Right hindlimb (tissue), 1 donor: ENCODE data around the gene PCDHB7.
"Not testable (repeated sequence)": the region's sequence is repeated elsewhere in the genome, so short reads cannot be mapped to it uniquely, and the experiment has no call there.

ENCODE experiments used
- DNase-seq: peaks from one replicate; pipeline ENCODE4 v3.0.0-alpha.2; 2018

PCDHB7 gene

DNA sequence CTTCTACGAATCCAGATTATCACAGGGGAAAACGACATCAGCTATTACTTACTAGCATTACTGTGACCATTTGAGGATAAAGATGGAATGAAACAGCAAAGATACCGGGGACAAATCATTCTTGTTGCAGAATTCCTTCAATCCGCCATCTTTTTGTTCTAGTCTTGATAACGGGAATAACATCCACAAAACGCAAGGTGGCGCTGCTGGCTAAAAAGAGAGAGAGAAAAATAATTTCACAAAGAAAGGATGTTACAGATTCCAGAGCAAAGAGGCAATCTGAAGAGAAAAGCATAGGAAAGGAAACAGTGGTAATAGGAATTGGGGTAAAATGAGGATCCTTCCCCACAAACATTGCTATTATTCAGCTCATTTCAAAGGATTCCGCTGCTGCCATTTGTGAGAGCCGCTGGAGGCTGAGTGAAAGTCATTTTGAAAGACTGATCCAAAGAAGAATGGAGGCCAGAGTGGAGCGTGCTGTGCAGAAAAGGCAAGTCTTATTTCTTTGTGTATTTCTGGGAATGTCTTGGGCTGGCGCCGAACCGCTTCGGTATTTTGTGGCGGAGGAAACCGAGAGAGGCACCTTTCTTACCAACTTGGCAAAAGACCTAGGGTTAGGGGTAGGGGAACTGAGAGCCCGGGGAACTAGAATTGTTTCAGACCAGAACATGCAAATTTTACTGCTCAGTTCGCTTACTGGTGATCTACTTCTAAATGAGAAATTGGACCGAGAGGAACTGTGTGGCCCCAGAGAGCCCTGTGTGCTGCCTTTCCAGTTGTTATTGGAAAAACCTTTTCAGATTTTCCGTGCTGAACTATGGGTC, at the start of gene PCDHB7:
Gene PCDHB7, plus strand, starts transcription at position 264 of the 824 bp plus-strand sequence. Its CDS starts 192 bp downstream, at position 456.
- DNase-seq, result no peak

DNA sequence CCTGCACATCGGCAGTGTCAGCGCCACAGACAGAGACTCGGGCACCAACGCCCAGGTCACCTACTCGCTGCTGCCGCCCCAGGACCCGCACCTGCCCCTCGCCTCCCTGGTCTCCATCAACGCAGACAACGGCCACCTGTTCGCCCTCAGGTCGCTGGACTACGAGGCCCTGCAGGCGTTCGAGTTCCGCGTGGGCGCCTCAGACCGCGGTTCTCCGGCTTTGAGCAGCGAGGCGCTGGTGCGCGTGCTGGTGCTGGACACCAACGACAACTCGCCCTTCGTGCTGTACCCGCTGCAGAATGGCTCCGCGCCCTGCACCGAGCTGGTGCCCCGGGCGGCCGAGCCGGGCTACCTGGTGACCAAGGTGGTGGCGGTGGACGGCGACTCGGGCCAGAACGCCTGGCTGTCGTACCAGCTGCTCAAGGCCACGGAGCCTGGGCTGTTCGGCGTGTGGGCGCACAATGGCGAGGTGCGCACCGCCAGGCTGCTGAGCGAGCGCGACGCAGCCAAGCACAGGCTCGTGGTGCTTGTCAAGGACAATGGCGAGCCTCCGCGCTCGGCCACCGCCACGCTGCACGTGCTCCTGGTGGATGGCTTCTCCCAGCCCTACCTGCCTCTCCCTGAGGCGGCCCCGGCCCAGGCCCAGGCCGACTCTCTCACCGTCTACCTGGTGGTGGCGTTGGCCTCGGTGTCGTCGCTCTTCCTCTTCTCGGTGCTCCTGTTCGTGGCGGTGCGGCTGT, 48.9 kb upstream of the PCDHB7 start:
- not testable (repeated sequence) for DNase-seq

DNA sequence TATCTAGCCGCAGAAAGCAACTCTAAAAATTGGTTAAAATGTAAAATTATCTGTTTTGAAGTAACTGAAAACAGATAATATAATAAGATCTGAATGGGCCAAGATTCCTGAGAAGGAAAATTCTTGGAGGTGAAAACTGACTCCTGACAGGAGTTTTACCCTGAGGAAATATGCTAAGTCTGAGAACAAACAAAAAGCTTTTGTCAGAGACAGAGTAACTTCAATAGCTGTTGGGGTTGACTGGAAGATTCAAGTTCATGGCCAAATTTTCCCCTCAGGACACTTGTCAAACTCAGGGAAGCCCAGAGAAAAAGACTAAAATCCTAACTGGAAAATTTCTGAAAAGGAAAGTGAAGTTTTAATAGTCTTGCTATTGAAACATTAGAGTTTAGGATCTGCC, 45.1 kb upstream of the PCDHB7 start:
- no peak for DNase-seq

DNA sequence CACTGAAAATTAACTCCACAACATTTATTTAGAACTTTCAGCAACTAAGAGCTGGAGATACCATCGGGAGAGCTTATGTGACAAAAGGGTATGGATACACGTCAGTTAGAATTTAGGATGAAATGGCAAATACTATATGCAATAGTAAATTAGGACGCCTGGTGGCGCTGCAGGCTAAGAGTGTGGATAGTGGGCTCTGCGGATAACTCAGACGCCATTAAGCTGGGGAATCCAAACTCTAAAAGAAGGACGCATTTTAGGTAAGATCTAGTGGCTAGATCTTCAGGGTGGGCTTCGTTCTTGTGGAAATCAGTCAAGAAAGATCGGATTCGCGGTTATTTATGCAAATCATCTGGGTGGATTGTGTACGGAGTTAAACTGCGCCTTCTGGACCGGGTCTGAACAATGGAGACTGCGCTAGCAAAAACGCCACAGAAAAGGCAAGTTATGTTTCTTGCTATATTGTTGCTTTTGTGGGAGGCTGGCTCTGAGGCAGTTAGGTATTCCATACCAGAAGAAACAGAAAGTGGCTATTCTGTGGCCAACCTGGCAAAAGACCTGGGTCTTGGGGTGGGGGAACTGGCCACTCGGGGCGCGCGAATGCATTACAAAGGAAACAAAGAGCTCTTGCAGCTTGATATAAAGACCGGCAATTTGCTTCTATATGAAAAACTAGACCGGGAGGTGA, 37.3 kb upstream of the PCDHB7 start, which contains the start of gene PCDHB5:
Gene PCDHB5, plus strand, starts transcription at position 177 of the 688 bp plus-strand sequence. Its CDS starts 229 bp downstream, at position 406.
- DNase-seq, result no peak

DNA sequence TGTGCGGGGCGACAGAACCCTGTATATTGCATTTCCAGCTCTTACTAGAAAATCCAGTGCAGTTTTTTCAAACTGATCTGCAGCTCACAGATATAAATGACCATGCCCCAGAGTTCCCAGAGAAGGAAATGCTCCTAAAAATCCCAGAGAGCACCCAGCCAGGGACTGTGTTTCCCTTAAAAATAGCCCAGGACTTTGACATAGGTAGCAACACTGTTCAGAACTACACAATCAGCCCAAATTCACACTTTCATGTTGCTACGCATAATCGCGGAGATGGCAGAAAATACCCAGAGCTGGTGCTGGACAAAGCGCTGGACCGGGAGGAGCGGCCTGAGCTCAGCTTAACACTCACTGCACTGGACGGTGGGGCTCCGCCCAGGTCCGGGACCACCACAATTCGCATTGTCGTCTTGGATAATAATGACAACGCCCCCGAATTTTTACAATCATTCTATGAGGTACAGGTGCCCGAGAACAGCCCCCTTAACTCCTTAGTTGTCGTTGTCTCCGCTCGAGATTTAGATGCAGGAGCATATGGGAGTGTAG, 36.7 kb upstream of the PCDHB7 start:
- DNase-seq, result no peak

DNA sequence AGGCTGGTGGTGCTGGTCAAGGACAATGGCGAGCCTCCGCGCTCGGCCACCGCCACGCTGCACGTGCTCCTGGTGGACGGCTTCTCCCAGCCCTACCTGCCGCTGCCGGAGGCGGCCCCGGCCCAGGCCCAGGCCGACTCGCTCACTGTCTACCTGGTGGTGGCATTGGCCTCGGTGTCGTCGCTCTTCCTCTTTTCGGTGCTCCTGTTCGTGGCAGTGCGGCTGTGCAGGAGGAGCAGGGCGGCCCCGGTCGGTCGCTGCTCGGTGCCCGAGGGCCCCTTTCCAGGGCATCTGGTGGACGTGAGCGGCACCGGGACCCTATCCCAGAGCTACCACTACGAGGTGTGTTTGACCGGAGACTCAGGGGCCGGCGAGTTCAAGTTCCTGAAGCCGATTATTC, 35.1 kb upstream of the PCDHB7 start:
- DNase-seq, result not testable (repeated sequence)

DNA sequence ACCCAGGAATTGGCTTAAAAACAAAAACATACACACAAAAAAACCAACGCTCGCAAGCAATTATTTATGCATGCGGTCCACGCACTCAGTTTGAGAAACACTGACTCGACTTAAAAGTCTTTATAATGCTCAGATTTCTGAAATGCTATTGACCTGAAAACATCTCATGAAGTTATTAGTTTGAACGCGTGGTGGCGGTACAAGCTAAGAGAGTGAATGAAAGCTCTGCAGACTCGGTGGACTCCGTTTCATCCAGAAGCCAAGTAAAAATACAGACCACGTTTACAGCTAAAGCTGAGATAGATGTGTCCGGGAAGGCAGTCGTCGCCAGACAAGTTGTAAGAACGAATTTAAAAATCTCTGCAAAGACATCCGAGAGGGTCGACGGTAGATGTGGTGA, 22.6 kb upstream of the PCDHB7 start, which contains the start of gene PCDHB6:
Gene PCDHB6, plus strand, starts transcription at position 246 of the 400 bp plus-strand sequence. CDS start 201 bp downstream, outside the sequence.
- no peak for DNase-seq

DNA sequence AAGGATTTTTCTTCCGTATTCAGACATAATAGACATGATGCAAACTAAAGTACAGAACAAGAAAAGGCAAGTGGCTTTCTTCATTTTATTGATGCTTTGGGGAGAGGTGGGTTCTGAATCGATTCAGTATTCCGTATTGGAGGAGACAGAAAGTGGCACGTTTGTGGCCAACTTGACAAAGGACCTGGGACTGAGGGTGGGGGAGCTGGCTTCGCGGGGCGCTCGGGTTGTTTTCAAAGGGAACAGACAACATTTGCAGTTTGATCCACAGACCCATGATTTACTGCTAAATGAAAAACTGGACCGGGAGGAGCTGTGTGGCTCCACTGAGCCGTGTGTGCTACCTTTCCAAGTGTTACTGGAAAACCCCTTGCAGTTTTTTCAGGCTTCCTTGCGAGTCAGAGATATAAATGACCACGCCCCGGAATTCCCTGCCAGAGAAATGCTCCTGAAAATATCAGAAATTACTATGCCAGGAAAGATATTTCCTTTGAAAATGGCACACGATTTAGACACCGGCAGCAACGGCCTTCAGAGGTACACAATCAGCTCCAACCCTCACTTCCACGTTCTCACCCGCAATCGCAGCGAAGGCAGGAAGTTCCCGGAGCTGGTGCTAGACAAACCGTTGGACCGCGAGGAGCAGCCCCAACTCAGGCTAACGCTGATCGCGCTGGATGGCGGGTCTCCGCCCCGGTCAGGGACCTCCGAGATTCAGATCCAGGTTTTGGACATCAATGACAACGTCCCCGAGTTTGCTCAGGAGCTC, 22.0 kb upstream of the PCDHB7 start:
- DNase-seq, result no peak

DNA sequence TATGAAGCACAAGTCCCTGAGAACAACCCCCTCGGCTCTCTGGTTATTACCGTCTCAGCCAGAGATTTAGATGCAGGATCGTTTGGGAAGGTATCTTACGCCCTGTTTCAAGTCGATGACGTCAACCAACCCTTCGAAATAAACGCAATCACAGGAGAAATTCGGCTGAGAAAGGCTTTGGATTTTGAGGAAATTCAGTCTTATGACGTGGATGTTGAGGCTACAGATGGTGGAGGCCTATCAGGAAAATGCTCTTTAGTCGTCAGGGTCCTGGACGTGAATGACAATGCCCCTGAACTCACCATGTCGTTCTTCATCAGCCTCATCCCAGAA, 21.5 kb upstream of the PCDHB7 start:
- no peak for DNase-seq

DNA sequence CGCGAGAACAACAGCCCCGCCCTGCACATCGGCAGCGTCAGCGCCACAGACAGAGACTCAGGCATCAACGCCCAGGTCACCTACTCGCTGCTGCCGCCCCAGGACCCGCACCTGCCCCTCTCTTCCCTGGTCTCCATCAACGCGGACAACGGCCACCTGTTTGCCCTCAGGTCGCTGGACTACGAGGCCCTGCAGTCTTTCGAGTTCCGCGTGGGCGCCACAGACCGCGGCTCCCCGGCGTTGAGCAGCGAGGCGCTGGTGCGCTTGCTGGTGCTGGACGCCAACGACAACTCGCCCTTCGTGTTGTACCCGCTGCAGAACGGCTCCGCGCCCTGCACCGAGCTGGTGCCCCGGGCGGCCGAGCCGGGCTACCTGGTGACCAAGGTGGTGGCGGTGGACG, 20.8 kb upstream of the PCDHB7 start:
- DNase-seq, result not testable (repeated sequence)

DNA sequence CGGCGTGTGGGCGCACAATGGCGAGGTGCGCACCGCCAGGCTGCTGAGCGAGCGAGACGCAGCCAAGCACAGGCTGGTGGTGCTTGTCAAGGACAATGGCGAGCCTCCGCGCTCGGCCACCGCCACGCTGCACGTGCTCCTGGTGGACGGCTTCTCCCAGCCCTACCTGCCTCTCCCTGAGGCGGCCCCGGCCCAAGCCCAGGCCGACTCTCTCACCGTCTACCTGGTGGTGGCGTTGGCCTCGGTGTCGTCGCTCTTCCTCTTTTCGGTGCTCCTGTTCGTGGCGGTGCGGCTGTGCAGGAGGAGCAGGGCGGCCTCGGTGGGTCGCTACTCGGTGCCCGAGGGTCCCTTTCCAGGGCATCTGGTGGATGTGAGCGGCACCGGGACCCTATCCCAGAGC, 20.3 kb upstream of the PCDHB7 start:
- not testable (repeated sequence) for DNase-seq

DNA sequence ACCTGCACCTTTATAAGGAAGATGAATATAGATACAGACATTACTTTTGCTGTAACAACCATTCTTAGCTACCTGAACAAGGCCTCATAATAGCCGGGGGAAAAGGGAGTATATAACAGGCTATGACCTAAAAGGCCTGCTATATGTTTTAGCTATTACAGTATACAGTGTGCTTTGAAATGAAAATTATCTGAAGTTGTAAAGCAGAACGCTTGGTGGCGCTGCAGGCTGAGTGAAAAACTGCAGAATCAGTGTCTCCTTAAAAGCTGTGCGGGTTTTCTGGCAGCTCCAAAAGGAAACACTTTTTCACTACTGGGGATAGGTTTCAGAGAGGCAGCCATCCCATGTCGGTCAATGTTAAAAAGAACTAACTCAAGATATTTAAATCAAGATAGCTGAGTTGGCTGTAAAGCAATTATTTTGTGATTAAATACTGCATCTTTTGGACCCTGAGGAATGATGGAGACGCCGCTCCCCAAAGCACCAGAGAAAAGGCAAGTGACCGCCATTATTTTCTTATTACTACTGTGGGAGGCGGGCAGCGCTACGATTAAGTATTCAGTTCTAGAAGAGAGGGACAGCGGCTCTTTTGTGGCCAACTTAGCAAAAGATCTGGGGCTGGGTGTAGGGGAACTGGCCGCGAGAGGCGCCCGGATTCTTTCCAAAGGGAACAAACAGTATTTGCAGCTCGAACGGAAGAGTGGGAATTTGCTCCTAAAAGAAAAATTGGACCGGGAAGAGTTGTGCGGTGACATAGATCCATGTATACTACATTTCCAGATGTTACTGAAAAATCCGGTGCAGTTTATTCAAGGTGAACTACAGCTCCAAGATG, 16.7 kb upstream of the PCDHB7 start:
- no peak for DNase-seq

DNA sequence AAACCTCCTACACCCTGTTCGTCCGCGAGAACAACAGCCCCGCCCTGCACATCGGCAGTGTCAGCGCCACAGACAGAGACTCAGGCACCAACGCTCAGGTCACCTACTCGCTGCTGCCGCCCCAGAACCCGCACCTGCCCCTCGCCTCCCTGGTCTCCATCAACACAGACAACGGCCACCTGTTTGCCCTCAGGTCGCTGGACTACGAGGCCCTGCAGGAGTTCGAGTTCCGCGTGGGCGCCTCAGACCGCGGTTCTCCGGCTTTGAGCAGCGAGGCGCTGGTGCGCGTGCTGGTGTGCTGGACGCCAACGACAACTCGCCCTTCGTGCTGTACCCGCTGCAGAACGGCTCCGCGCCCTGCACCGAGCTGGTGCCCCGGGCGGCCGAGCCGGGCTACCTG, 15.1 kb upstream of the PCDHB7 start:
- not testable (repeated sequence) for DNase-seq

DNA sequence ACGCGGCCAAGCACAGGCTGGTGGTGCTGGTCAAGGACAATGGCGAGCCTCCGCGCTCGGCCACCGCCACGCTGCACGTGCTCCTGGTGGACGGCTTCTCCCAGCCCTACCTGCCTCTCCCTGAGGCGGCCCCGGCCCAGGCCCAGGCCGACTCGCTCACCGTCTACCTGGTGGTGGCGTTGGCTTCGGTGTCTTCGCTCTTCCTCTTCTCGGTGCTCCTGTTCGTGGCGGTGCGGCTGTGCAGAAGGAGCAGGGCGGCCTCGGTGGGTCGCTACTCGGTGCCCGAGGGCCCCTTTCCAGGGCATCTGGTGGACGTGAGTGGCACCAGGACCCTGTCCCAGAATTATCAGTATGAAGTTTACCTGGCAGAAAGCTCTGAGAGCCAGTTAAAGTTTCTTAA, 14.5 kb upstream of the PCDHB7 start:
- not testable (repeated sequence) for DNase-seq

DNA sequence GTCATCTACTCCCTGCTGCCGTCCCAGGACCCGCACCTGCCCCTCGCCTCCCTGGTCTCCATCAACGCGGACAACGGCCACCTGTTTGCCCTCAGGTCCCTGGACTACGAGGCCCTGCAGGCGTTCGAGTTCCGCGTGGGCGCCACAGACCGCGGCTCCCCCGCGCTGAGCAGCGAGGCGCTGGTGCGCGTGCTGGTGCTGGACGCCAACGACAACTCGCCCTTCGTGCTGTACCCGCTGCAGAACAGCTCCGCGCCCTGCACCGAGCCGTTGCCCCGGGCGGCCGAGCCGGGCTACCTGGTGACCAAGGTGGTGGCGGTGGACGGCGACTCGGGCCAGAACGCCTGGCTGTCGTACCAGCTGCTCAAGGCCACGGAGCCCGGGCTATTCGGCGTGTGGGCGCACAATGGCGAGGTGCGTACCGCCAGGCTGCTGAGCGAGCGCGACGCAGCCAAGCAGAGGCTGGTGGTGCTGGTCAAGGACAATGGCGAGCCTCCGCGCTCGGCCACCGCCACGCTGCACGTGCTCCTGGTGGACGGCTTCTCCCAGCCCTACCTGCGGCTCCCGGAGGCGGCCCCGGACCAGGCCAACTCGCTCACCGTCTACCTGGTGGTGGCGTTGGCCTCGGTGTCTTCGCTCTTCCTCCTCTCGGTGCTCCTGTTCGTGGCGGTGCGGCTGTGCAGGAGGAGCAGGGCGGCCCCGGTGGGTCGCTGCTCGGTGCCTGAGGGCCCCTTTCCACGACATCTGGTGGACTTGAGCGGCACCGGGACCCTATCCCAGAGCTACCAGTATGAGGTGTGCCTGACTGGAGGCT, 2.1 kb downstream of the PCDHB7 start:
- not testable (repeated sequence) for DNase-seq

DNA sequence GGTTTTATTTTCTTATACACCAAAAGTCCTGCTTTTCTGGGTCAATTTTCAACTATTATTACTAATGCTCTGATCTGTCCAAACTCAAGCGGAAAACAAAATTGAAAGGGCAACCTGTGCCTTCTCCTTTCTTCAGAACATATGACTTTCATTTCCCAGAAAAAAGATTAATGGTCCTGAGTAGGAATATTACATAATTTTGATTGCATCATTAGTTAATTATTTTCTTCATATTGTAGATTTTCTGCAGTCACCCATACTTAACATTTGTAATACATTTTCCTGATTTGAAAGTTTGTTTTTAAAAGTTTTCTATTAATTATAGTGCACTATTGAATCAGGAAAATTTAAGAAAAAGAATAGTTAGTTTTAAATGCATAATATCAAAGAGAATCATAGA, 3.5 kb downstream of the PCDHB7 start:
- no peak for DNase-seq

DNA sequence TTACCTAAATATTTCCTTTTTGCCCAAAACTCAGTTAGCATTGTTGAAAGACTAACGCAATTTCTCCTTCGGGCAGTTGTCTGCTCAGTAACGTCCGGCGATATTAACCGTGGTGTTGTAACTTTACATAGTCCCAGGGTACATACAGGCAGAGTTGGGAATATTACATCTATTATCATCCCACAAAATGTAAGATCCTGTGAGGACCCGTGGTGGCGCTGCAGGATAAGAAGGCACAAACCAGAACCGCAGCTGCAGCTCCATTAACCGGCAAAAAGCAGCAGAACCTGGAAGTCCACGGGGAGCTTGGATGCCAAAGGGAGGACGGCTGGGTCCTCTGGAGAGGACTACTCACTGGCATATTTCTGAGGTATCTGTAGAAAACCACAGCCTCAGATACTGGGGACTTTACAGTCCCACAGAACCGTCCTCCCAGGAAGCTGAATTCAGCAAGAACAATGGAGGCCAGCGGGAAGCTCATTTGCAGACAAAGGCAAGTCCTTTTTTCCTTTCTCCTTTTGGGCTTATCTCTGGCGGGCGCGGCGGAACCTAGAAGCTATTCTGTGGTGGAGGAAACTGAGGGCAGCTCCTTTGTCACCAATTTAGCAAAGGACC, 5.2 kb downstream of the PCDHB7 start, which contains the start of gene PCDHB8:
Gene PCDHB8, plus strand, starts transcription at position 214 of the 615 bp plus-strand sequence. Its CDS starts 245 bp downstream, at position 459.
- not testable (repeated sequence) for DNase-seq

DNA sequence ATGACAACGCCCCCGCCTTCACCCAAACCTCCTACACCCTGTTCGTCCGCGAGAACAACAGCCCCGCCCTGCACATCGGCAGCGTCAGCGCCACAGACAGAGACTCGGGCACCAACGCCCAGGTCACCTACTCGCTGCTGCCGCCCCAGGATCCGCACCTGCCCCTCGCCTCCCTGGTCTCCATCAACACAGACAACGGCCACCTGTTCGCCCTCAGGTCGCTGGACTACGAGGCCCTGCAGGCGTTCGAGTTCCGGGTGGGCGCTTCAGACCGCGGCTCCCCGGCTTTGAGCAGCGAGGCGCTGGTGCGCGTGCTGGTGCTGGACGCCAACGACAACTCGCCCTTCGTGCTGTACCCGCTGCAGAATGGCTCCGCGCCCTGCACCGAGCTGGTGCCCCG, 6.9 kb downstream of the PCDHB7 start:
- DNase-seq, result not testable (repeated sequence)

DNA sequence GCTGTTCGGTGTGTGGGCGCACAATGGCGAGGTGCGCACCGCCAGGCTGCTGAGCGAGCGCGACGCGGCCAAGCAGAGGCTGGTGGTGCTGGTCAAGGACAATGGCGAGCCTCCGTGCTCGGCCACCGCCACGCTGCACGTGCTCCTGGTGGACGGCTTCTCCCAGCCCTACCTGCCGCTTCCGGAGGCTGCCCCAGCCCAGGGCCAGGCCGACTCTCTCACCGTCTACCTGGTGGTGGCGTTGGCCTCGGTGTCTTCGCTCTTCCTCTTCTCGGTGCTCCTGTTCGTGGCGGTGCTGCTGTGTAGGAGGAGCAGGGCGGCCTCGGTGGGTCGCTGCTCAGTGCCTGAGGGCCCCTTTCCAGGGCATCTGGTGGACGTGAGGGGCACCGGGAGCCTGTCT, 7.4 kb downstream of the PCDHB7 start:
- not testable (repeated sequence) for DNase-seq

DNA sequence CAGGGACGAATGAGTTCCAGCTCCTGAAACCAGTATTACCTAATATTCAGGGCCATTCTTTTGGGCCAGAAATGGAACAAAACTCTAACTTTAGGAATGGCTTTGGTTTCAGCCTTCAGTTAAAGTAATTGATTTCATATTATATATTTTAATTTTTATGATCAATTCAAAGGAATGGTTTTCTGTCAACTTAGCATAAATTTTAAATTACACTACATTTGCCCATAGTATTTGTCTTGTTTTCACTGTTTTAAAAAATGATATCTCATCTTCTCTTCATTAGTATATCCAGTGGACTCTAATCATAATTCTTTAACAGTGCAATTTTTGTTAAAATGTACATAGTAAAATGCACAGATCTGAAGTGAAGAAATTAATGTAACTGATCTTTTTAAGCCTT, 7.9 kb downstream of the PCDHB7 start:
- DNase-seq, result no peak
